ENCODE results near the gene TSBP1.

TSBP1 gene

DNA sequence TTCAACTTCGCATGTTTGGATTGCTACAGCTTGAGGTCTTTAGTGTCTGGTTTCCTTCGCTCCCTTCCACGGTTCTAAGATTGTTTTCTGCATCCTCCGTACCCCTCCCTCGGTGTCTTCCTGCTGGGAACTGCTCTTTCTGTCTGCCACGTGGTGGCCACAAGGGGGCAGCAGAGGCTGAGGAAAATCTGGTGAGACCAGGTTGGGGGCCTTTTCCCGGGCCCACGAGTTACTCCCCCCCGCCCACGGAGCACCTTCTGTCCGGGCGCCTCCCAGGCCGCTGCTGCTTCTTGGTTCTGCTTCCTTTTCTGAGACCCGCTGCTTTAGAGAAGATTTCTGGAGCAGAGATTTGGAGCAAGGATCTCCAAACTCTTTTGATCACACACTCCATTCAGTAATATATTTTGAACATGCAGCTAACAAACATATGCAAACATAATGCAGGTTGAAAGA lies 126.7 kb downstream of the TSBP1 start:
- TF ChIP-seq CTCF (conservative IDR thresholded peaks at IDR 0.05; ENCODE audit: low read depth, low read length), result peak; percentile 91

DNA sequence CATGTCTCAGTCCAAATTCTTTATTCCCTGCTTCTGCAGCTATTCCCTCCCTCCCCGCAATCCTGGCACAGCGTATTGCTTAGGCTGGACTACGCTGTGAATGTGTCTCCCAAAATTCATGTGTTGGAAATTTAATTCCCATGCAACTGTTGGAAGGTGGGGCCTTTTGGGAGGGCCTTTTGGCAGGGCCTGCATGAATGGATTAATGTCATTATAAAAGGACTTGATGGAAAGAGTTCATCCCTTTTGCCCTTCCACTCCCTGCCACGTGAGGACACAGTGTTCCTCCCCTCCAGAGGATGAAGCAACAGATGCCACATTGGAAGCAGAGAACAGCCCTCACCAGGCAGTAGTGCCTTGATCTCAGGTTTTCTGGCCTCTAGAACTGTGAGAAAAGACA lies 127.4 kb downstream of the TSBP1 start:
- Histone ChIP-seq H3K79me2 (ENCODE audit: insufficient read depth, low read depth) (no peaks in the 10 kb centered on the region), H3K4me1 (ENCODE audit: low read depth, poor library complexity, severe bottlenecking) (peaks cover 13% of the 10 kb centered on the region), H3K9ac (no peak overlapping the region), H3K27ac (no peak overlapping the region), H3K4me2 (peak overlapping the region; percentile 38; the same call in 1 of the 2 replicates), H3K36me3 (ENCODE audit: insufficient read depth) (no peaks in the 10 kb centered on the region), H3K4me3 (IDR thresholded peaks at IDR 0.05; ENCODE audit: insufficient read depth, low read depth, low read length) (no peak overlapping the region), H3K27me3 (ENCODE audit: insufficient read depth, low read depth) (no peaks in the 10 kb centered on the region), H4K20me1 (ENCODE audit: insufficient read depth) (no peaks in the 10 kb centered on the region), H2AFZ (ENCODE audit: low read depth) (peak overlapping the region; percentile 76)
- no peak for TF ChIP-seq CTCF (conservative IDR thresholded peaks at IDR 0.05; ENCODE audit: low read depth, low read length)

More for the DNA sequence above, 126.7 kb downstream of the TSBP1 start:
- Histone ChIP-seq H3K4me2 (peak overlapping the region; percentile 38; the same call in 1 of the 2 replicates), H3K27me3 (ENCODE audit: insufficient read depth, low read depth) (no peaks in the 10 kb centered on the region), H3K4me1 (ENCODE audit: low read depth, poor library complexity, severe bottlenecking) (peaks cover 13% of the 10 kb centered on the region), H3K9ac (peak overlapping the region; percentile 17; the same call in 1 of the 2 replicates), H4K20me1 (ENCODE audit: insufficient read depth) (no peaks in the 10 kb centered on the region), H3K27ac (no peak overlapping the region), H3K4me3 (IDR thresholded peaks at IDR 0.05; ENCODE audit: insufficient read depth, low read depth, low read length) (no peak overlapping the region), H3K36me3 (ENCODE audit: insufficient read depth) (no peaks in the 10 kb centered on the region), H2AFZ (ENCODE audit: low read depth) (peak overlapping the region; percentile 76), H3K79me2 (ENCODE audit: insufficient read depth, low read depth) (no peaks in the 10 kb centered on the region)
